Thyroid gland (tissue), 4 donors: Measurements from ENCODE around the gene RASGRF1.

ENCODE experiments used
- POLR2A ChIP-seq, 2 donors: fragments of 450-650 bp; IDR thresholded peaks; one replicate each; pipeline ENCODE4 v1.6.1; 2017; ENCODE audit warnings: antibody characterized with exemption in 2 of 2, mild to moderate bottlenecking in 2 of 2, moderate library complexity in 1 of 2
- TF ChIP-seq, protein P1 (sequence below), 6 experiments: fragments of 200-600 bp in 3 of 6; fragments of 450-650 bp in 3 of 6; sonication (generic) in 3 of 6; IDR thresholded peaks; one replicate each; pipeline ENCODE4 v1.5.1; 2016 to 2019; ENCODE audit warnings: antibody characterized with exemption in 6 of 6, mild to moderate bottlenecking in 2 of 6, inconsistent platforms in 1 of 6, moderate library complexity in 1 of 6

DNA sequence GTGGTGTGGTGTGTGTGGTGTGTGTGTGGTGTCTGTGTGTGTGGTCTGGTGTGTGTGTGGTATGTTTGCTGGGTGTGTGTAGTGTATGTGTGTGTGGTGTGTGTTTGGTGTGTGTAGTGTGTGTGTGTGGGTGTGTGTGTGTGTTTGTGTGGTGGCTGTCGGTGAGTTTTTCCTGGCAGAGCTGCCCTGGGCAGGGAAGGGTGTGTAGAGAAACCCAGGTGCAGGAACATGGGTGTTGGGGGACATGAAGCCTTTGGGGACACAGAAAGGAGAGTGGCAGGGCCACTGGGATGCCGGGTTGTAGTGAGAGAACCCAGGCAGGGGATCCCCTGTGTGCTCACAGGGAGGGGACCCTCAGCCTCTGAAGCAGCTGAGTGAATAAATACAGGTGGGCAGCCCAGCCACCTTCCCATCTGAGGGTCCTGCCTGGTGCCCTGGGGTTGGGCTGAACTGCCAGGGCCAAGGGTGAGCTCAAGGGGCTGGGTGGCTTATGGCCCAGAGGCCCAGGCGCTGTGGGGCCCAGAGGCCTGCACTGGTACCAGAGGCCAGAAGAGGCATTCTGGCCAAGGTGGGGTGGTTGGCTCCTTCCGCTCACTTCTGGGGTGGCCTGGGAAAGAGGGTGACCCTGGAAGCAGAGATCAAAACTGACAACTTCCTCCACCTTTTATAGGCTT is 97.2 kb downstream of the RASGRF1 start:
- TF ChIP-seq, protein P1, sequence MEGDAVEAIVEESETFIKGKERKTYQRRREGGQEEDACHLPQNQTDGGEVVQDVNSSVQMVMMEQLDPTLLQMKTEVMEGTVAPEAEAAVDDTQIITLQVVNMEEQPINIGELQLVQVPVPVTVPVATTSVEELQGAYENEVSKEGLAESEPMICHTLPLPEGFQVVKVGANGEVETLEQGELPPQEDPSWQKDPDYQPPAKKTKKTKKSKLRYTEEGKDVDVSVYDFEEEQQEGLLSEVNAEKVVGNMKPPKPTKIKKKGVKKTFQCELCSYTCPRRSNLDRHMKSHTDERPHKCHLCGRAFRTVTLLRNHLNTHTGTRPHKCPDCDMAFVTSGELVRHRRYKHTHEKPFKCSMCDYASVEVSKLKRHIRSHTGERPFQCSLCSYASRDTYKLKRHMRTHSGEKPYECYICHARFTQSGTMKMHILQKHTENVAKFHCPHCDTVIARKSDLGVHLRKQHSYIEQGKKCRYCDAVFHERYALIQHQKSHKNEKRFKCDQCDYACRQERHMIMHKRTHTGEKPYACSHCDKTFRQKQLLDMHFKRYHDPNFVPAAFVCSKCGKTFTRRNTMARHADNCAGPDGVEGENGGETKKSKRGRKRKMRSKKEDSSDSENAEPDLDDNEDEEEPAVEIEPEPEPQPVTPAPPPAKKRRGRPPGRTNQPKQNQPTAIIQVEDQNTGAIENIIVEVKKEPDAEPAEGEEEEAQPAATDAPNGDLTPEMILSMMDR (IDR thresholded peaks at IDR 0.05), result no peak
- no peak for TF ChIP-seq POLR2A (IDR thresholded peaks at IDR 0.05)
